Activated CD4-positive, alpha-beta memory T cell treated with anti-CD3 and anti-CD28 coated beads for 36 hours (primary cell): ENCODE results near the gene GLIPR1. TPM values are rescaled to one million over a fixed set of nuclear protein-coding genes. Genes with fewer than 3 reads are reported as not detected.

ENCODE experiments used
- CTCF ChIA-PET: fragments of 350-600 bp; sonication (Branson Sonifier 250); formaldehyde crosslinking; loops from one replicate; lab custom pipeline; 2021; ENCODE audit warnings: antibody characterized with exemption, inconsistent platforms; lab: Charles Lee
- POLR2A ChIA-PET: fragments of 350-600 bp; sonication (Branson Sonifier 250); formaldehyde crosslinking; loops from one replicate; lab custom pipeline; 2021; ENCODE audit warnings: antibody characterized with exemption; lab: Charles Lee
- DNase-seq: peaks from one replicate; pipeline ENCODE4 v3.0.0-alpha.2; 2020
- H3K27ac Mint-ChIP-seq: one replicate; pipeline ENCODE4 v1.8.0; 2021; ENCODE audit warnings: mixed read lengths
- H3K27me3 Mint-ChIP-seq: one replicate; pipeline ENCODE4 v1.8.0; 2021; ENCODE audit warnings: mixed read lengths
- H3K36me3 Mint-ChIP-seq: one replicate; pipeline ENCODE4 v1.8.0; 2021; ENCODE audit warnings: mixed read lengths
- H3K4me1 Mint-ChIP-seq: one replicate; pipeline ENCODE4 v1.8.0; 2021; ENCODE audit warnings: low read depth, mixed read lengths
- H3K4me3 Mint-ChIP-seq: one replicate; pipeline ENCODE4 v1.8.0; 2021; ENCODE audit warnings: mild to moderate bottlenecking, mixed read lengths
- H3K9me3 Mint-ChIP-seq: one replicate; pipeline ENCODE4 v1.8.0; 2021; ENCODE audit warnings: mixed read lengths
- intact Hi-C: fragments of 100-400 bp; cut with micrococcal nuclease; formaldehyde crosslinking; loops from one replicate; pipeline ENCODE4 v1.15.1; 2023
- total RNA-seq, 2 experiments: library from RNA; stranded (reverse); gene quantifications; one replicate each; pipeline ENCODE4 v1.2.3, GENCODE V29; 2021

Gene GLIPR1
- total RNA-seq, 2 experiments from 2014 or later: 5.8 to 6.8 TPM

DNA sequence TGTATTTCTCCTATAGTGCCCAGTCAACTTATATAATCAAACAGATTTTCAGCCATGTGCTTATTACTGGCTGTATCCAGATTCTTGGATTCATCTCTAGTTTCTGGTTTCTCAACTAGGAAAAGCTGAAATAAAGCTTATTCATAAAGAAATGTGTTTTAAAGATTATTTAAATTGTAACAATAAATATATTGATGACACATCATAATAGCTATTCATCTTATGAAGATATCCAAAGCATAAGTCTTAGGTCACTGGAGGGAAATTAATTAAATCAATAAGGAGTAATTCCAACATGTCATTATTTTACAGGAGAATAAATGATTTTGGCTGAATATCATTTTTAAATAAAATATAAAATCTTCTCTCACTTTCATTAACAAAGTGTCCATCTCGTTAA, 63.0 kb downstream of the GLIPR1 start:
- intact Hi-C loops: no loop called here
- Mint-ChIP-seq H3K27me3 (peaks cover 12% of the 10 kb centered on the region), H3K36me3 (no peaks in the 10 kb centered on the region), H3K9me3 (no peaks in the 10 kb centered on the region), H3K27ac (no peak overlapping the region), H3K4me1 (no peaks in the 10 kb centered on the region), H3K4me3 (no peak overlapping the region)
- no peak for DNase-seq
- CTCF ChIA-PET: interaction anchor here (1.7 to 1.9 kb wide), 2 partner anchors 15 to 17 kb away, joined by 4 to 8 read pairs; no protein-coding TSS in a partner anchor
- POLR2A ChIA-PET: no interaction called here

DNA sequence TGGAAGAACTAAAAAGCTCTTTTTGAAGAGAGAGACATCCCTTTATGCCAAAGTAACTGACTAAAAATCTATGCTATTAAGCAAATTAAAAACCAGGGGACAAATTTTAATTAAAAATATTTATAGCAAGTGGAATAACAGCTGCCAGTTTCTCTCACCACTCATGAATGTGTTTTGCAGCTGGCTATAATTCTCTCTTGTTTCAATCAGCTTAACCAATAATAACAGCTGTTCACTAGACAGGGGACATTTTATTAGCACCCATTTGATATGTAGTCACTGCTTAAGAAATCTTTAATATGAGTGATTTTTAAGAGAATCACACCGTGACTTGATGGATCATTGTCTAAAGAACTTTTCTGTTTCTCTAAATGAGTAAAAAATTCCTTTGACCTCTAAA, 65.1 kb downstream of the GLIPR1 start:
- H3K9me3 Mint-ChIP-seq: no peaks in the 10 kb centered on the region
- POLR2A ChIA-PET: no interaction called here
- CTCF ChIA-PET: no interaction called here
- H3K27me3 Mint-ChIP-seq: peaks cover 14% of the 10 kb centered on the region
- H3K4me1 Mint-ChIP-seq: no peaks in the 10 kb centered on the region
- no peak for DNase-seq
- no peak overlapping the region for H3K4me3 Mint-ChIP-seq
- no peaks in the 10 kb centered on the region for H3K36me3 Mint-ChIP-seq
- intact Hi-C loops: no loop called here
- H3K27ac Mint-ChIP-seq: no peak overlapping the region

DNA sequence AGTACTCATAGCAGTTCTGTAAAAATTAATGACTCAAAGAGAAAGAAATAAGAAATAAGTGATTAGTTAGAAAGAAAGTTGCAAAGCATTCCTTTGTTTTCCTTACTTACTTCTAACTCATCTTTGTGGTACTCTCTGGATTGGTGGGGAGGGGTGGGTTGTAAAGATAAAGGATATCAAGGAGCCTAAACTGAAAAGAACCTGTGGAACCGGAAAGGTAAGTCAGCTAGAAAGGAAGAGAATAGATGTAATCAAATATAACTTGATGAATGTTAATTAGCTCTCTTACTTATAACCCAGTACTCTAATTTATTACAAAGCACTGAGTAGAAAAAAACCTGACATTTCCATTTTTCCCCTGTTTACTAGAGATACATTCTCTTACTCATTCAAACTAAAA, 68.3 kb downstream of the GLIPR1 start:
- H3K27ac Mint-ChIP-seq: no peak overlapping the region
- no peaks in the 10 kb centered on the region for H3K36me3 Mint-ChIP-seq
- H3K4me3 Mint-ChIP-seq: no peak overlapping the region
- H3K9me3 Mint-ChIP-seq: no peaks in the 10 kb centered on the region
- no peak for DNase-seq
- intact Hi-C loops: no loop called here
- ChIA-PET CTCF (no interaction called here), POLR2A (no interaction called here)
- H3K27me3 Mint-ChIP-seq: peaks cover 12% of the 10 kb centered on the region
- H3K4me1 Mint-ChIP-seq: no peaks in the 10 kb centered on the region

DNA sequence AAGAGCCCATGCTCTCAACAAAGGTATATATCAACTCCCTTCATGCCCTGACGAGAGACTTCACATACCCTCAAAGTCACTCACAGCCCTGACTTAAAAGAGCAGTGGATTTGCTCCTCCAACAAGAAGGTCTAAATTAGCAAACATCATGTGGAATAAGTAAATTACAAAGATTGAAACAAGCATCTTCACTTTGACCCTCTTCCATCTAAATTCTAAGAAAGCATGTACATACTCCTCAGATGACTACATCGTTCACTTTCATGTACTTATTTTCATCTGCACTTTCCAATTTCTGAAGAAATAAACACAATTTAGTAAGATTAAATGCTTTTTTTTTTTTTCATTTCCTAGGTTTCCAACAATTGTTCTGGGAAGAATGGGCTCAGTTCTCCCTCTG, 69.4 kb downstream of the GLIPR1 start:
- Mint-ChIP-seq H3K27me3 (peaks cover 7% of the 10 kb centered on the region), H3K36me3 (no peaks in the 10 kb centered on the region), H3K27ac (no peak overlapping the region), H3K4me3 (no peak overlapping the region), H3K9me3 (no peaks in the 10 kb centered on the region), H3K4me1 (no peaks in the 10 kb centered on the region)
- DNase-seq: no peak
- CTCF ChIA-PET: interaction anchor here (0.7 kb wide), 1 partner anchor 63 kb away, joined by 4 read pairs; no protein-coding TSS in a partner anchor
- intact Hi-C loops: no loop called here
- POLR2A ChIA-PET: no interaction called here

DNA sequence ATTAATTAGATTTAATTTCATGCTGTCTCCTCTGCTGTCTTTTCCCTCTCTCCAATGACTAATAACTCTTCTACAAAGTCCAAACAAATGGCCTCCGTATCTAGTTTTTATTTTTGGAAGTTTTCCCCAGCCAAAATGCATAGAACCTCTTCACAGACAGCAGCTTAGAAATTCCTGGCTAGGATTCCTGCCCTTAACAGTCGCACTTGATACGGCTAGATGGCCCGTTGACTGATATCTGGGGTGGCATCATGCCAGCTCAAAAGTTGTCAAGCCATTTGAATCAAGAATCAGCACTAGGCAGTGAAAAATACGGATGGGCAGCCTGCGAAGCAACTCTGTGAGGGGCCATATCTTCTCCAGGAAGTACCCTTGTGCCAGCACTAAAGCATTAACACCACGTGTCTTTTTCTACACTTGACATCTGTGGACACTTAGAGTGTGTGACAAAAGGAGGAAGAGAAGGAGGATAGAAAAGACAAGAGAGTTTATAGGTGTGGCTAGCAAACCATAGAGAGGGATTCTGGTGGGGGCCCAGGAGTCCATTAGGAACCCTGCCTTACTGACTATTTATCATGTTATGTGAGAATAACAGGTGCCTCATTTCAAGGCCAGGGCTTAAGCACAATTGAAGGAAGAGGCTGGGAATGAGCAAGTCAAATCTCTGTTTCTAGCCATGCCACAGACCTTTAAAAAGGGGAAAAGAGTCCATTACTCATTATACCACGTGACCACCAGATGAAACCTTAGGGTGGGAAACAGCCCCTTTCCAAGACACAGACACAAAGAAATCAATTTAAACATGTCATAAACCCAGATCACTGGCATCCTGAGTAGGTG, 70.1 kb downstream of the GLIPR1 start:
- ChIA-PET POLR2A (no interaction called here), CTCF (interaction anchor here (0.6 to 0.7 kb wide), 2 partner anchors 64 to 480 kb away, joined by 3 to 4 read pairs; no protein-coding TSS in a partner anchor)
- no peaks in the 10 kb centered on the region for H3K9me3 Mint-ChIP-seq
- no peak for DNase-seq
- H3K27me3 Mint-ChIP-seq: peaks cover 7% of the 10 kb centered on the region
- H3K4me1 Mint-ChIP-seq: no peaks in the 10 kb centered on the region
- H3K36me3 Mint-ChIP-seq: no peaks in the 10 kb centered on the region
- no peak overlapping the region for H3K4me3 Mint-ChIP-seq
- intact Hi-C loops: no loop called here
- H3K27ac Mint-ChIP-seq: no peak overlapping the region

DNA sequence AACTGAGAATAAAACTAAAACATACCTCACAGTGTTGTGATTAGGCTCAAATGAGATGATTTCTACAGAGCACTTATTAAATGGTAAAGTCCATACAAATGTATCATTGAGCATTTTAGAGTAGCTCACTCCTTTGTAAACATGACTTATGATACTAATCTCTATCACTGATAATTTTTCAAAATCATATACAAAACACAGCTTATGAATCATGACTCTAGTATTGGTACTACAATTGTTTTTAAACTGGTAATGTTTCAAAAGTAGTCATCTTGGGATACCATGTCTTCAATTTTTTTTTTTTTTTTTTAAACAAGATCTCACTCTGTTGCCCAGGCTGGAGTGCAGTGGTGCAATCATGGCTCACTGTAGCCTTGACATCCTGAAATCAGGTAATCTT, 70.9 kb downstream of the GLIPR1 start:
- no peaks in the 10 kb centered on the region for H3K9me3 Mint-ChIP-seq
- no peaks in the 10 kb centered on the region for H3K4me1 Mint-ChIP-seq
- peaks cover 3% of the 10 kb centered on the region for H3K27me3 Mint-ChIP-seq
- POLR2A ChIA-PET: no interaction called here
- H3K27ac Mint-ChIP-seq: no peak overlapping the region
- CTCF ChIA-PET: interaction anchor here (0.6 kb wide), 1 partner anchor 479 kb away, joined by 3 read pairs; no protein-coding TSS in a partner anchor
- DNase-seq: no peak
- no peak overlapping the region for H3K4me3 Mint-ChIP-seq
- intact Hi-C loops: no loop called here
- H3K36me3 Mint-ChIP-seq: no peaks in the 10 kb centered on the region

DNA sequence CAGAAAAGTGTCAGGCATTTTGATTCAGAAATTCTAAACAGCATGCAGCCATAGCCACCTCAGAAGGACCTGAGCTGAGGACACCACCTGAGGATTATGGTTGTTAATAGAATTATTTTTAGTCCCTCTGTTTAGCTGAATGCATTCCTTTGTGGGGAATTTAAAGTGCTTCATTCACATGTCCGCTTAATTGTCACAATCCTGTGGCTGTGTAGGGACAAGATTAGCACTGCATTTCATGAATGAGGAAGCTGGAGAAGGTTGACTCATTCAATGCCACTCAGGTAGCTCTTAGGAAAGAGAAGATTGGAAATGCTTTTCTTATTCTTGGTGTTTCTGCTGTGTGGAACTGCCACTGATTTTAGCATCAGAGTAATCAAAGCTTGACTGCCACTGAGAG, 72.8 kb downstream of the GLIPR1 start:
- CTCF ChIA-PET: interaction anchor here (1.0 to 1.9 kb wide), 3 partner anchors 9 to 26 kb away, joined by 3 to 6 read pairs (median 4); no protein-coding TSS in a partner anchor
- Mint-ChIP-seq H3K27me3 (peaks cover 5% of the 10 kb centered on the region), H3K9me3 (no peaks in the 10 kb centered on the region)

More for the DNA sequence above, 72.8 kb downstream of the GLIPR1 start:
- Mint-ChIP-seq H3K36me3 (no peaks in the 10 kb centered on the region), H3K4me3 (no peak overlapping the region), H3K27ac (no peak overlapping the region), H3K4me1 (no peaks in the 10 kb centered on the region)
- POLR2A ChIA-PET: no interaction called here
- intact Hi-C loops: no loop called here
- DNase-seq: no peak

Other genes with a start within 250 kb of the GLIPR1 start
- 1 to 10 TPM; 2.1 to 2.7 TPM for gene CAPS2, start 150.4 kb upstream of the GLIPR1 start, total RNA-seq
- gene GLIPR1L1, start 146.1 kb upstream of the GLIPR1 start, total RNA-seq: not detected
- under 1 TPM; 0.17 to 0.24 TPM for gene GLIPR1L2, start 89.7 kb upstream of the GLIPR1 start, total RNA-seq
- gene KRR1, start 30.9 kb downstream of the GLIPR1 start, total RNA-seq: 100 to 1,000 TPM in 1 of 2 experiments, 10 to 100 TPM in 1; 96.6 to 106 TPM